K562 (cell line): Measurements from ENCODE around the gene CLEC18B. TPM values are rescaled to one million over a fixed set of nuclear protein-coding genes. Genes with fewer than 3 reads are reported as not detected.
A peak's percentile ranks its signal among the peaks of the same experiment; 100 is the strongest.
"Not testable (repeated sequence)": the region's sequence is repeated elsewhere in the genome, so short reads cannot be mapped to it uniquely, and the experiment has no call there.

ENCODE experiments used
- ATAC-seq: fragments of 200-7000 bp; cut with Tn5 transposase; 3 replicates; pipeline ENCODE4 v1.9.1; 2020; ENCODE audit warnings: moderate library complexity
- BruUV-seq: library from RNA; stranded (reverse); fragments of 400-500 nt; replicated peaks from 2 replicates; lab custom pipeline; 2021; lab: Mats Ljungman, UMichigan
- CTCF ChIA-PET: fragments of 300-600 bp; formaldehyde crosslinking; extraction: SDS; loops from one replicate; lab custom pipeline; 2021; ENCODE audit warnings: low intra/inter-chr PET ratio; lab: Yijun Ruan, JAX
- POLR2A ChIA-PET: fragments of 300-600, 350-650 bp; sonication (Branson Sonifier 250); formaldehyde crosslinking; extraction: SDS; loops from one replicate; lab custom pipeline; 2021; ENCODE audit warnings: antibody characterized with exemption, inconsistent platforms; lab: Yijun Ruan, JAX
- DNase-seq, 4 experiments: peaks; one replicate each; pipeline versions ENCODE4 v3.0.0 to v3.0.0-alpha.2; 2011 to 2018; ENCODE audit warnings: low spot score in 3 of 4, mixed read lengths in 3 of 4; ENCODE audit errors: extremely low read depth in 1 of 4
- FAIRE-seq: peaks from 2 replicates; lab custom pipeline; 2011; peaks lifted over from hg19 to GRCh38; lab: Jason Lieb, UNC
- H2AFZ ChIP-seq: 2 replicates; pipeline ENCODE4 v1.6.0; 2011; ENCODE audit warnings: low read depth, low read length, control low read depth, inconsistent platforms
- H3K27ac ChIP-seq: fragments of 200-600 bp; 3 replicates; pipeline ENCODE4 v1.8.0; 2011; ENCODE audit warnings: low read depth, mild to moderate bottlenecking, control low read depth, inconsistent platforms, low read length, moderate library complexity, mixed read lengths; ENCODE audit errors: extremely low read depth
- H3K27me3 ChIP-seq, 2 experiments: fragments of 300-600 bp in 1 of 2; 2 replicates in 1 of 2; 3 replicates in 1 of 2; pipeline versions ENCODE4 v1.6.0 to v1.8.0; 2011; ENCODE audit warnings: inconsistent platforms in 2 of 2, low read length in 2 of 2, mild to moderate bottlenecking in 1 of 2, mixed read lengths in 1 of 2, moderate library complexity in 1 of 2; ENCODE audit not compliant: control insufficient read depth in 2 of 2, insufficient read depth in 2 of 2
- H3K36me3 ChIP-seq: fragments of 300-600 bp; 3 replicates; pipeline ENCODE4 v1.8.0; 2011; ENCODE audit warnings: mild to moderate bottlenecking, low read length, inconsistent platforms; ENCODE audit not compliant: control insufficient read depth, insufficient read depth
- H3K4me1 ChIP-seq, 2 experiments: fragments of 200-600 bp in 1 of 2; replicated peaks in 1 of 2; 2 replicates in 1 of 2; 3 replicates in 1 of 2; pipeline versions ENCODE4 v1.5.1 to v1.8.0; 2011; ENCODE audit warnings: inconsistent platforms in 2 of 2, low read length in 2 of 2, mild to moderate bottlenecking in 1 of 2, mixed read lengths in 1 of 2, moderate library complexity in 1 of 2; ENCODE audit not compliant: control insufficient read depth in 2 of 2, insufficient read depth in 2 of 2
- H3K4me2 ChIP-seq: 2 replicates; pipeline ENCODE4 v1.6.1; 2011; ENCODE audit warnings: low read length, control low read depth, inconsistent platforms, mixed read lengths; ENCODE audit not compliant: insufficient read depth
- H3K4me3 ChIP-seq: fragments of 200-600 bp; sonication (generic), shearing (Covaris generic); 2 replicates; pipeline ENCODE4 v1.5.1; 2016; ENCODE audit warnings: control low read depth, inconsistent platforms
- H3K79me2 ChIP-seq: fragments of 200-600 bp; 3 replicates; pipeline ENCODE4 v1.8.0; 2011; ENCODE audit warnings: low read length, inconsistent platforms; ENCODE audit not compliant: control insufficient read depth, insufficient read depth
- H3K9ac ChIP-seq, 2 experiments: 2 replicates each; pipeline versions ENCODE4 v1.6.0 to v1.6.1; 2011; ENCODE audit warnings: low read depth in 2 of 2, low read length in 2 of 2, control low read depth in 1 of 2, inconsistent platforms in 1 of 2, mild to moderate bottlenecking in 1 of 2, mixed read lengths in 1 of 2; ENCODE audit not compliant: insufficient read depth in 1 of 2
- H3K9me1 ChIP-seq: one replicate; pipeline ENCODE4 v1.6.0; 2011; ENCODE audit warnings: inconsistent platforms, mild to moderate bottlenecking, low read length, moderate library complexity; ENCODE audit not compliant: control insufficient read depth, insufficient read depth
- H3K9me3 ChIP-seq: replicated peaks from 2 replicates; pipeline ENCODE4 v1.5.1; 2011; ENCODE audit warnings: low read depth, low read length, inconsistent platforms; ENCODE audit not compliant: control insufficient read depth, insufficient read depth
- H4K20me1 ChIP-seq: replicated peaks from 2 replicates; pipeline ENCODE4 v1.6.1; 2011; ENCODE audit warnings: low read length, inconsistent platforms, mixed read lengths; ENCODE audit not compliant: control insufficient read depth, insufficient read depth
- WGBS: fragments of 100-300 bp; shearing (Covaris generic); methylation state at CpG from one replicate; pipeline ENCODE4 v1.1.6; 2016; ENCODE audit warnings: low coverage, mixed read lengths; ENCODE audit not compliant: insufficient coverage; ENCODE audit errors: missing lambda C conversion rate; 5-methylcytosine and 5-hydroxymethylcytosine counted together
- in situ Hi-C: fragments of 300-500 bp; cut with MboI; formaldehyde crosslinking; loops from 4 replicates; pipeline ENCODE4 v1.15.0; 2018; ENCODE audit warnings: inconsistent platforms, mixed read lengths
- intact Hi-C: fragments of 100-400 bp; cut with micrococcal nuclease; formaldehyde crosslinking; loops from 2 replicates; pipeline ENCODE4 v1.14.2; 2022
- polyA plus RNA-seq, 8 experiments: library from polyadenylated mRNA; depleted of rRNA in 4 of 8; stranded (reverse) in 5 of 8; unstranded in 3 of 8; fragments of >200 nt; fragmentation: Nextera tagmentation in 2 of 8; fragmentation: Illumina TruSeq in 1 of 8; extraction: Ambion mirVana in 2 of 8; extraction: Trizol in 1 of 8; gene quantifications; 2 replicates each; pipeline versions ENCODE4 v1.2.1 to v1.2.3, GENCODE V29; 2011 to 2014; ENCODE audit warnings: inconsistent platforms in 1 of 8, missing spikeins in 1 of 8
- total RNA-seq, 7 experiments: library from RNA; depleted of rRNA in 6 of 7; stranded (reverse); fragments of >200 nt in 6 of 7; fragmentation: Illumina TruSeq in 2 of 7; extraction: Trizol in 2 of 7; gene quantifications; 2 replicates each; pipeline versions ENCODE4 v1.2.1 to v1.2.3, GENCODE V29; 2011 to 2021; ENCODE audit warnings: low replicate concordance in 1 of 7

The CLEC18B gene
- total and polyA plus RNA-seq, 9 of the 15 experiments (the other 6 are each of a cell fraction or from before 2014, with no cell fraction given): 0.23 to 7.6 (median 3.5) TPM

- H3K9me1 ChIP-seq, H3K9ac ChIP-seq, H3K79me2 ChIP-seq, POLR2A ChIA-PET, FAIRE-seq, H3K27ac ChIP-seq, H4K20me1 ChIP-seq, H3K27me3 ChIP-seq, DNase-seq, intact Hi-C loops, CTCF ChIA-PET, H3K36me3 ChIP-seq, H3K4me3 ChIP-seq, H2AFZ ChIP-seq, H3K4me1 ChIP-seq, H3K4me2 ChIP-seq, BruUV-seq, in situ Hi-C loops, H3K9me3 ChIP-seq: not testable (repeated sequence)
- no CpG with 5 or more reads among the region's 71 CpGs for WGBS
- ATAC-seq: peak; percentile 38
Observed at GRCh38 chr16:74406600-74407361, 14.5 kb downstream of the CLEC18B start.

DNA sequence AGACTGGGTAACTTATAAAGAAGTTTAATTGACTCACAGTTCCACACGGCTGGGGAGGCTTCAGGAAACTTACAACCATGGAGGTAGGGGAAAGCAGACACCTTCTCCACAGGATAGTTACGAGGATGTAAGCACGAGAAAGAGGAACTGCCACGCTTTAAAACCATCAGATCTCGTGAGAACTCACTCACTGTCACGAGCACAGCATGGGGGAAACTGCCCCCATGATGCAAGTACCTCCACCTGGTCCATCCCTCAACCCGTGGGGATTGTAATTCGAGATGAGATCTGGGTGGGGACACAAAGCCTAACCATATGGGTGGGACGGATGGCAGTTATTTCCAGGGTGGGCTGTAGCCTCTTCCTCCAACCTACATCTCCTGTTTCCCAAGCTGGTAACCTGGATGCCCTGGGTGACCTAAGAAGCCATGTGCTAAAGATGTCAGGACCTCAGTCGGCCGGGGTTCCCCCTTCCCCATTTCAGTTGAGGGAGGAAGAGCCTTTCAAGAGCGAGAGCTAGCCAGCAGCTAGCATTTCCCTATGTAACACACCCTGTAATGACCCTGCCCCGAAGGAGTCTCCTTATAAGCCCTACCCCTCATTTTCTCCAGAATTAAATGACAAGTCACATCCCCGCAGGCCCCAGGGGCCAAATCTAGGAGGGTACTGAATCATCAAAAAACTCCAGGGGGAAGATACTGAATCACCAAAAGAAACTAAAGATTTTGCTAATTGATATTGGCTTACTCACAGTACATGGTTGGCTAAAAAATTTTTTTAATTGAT lies 16.9 kb downstream of the CLEC18B start:
- H3K4me3 ChIP-seq, BruUV-seq, H4K20me1 ChIP-seq, POLR2A ChIA-PET, H2AFZ ChIP-seq, intact Hi-C loops, H3K4me1 ChIP-seq, H3K27ac ChIP-seq, H3K9me3 ChIP-seq, CTCF ChIA-PET, H3K79me2 ChIP-seq, H3K9ac ChIP-seq, H3K4me2 ChIP-seq, FAIRE-seq, DNase-seq, H3K36me3 ChIP-seq, in situ Hi-C loops, H3K27me3 ChIP-seq, H3K9me1 ChIP-seq: not testable (repeated sequence)
- 2% methylated on average over 4 of the region's 14 CpGs for WGBS
- ATAC-seq: peak; percentile 21; the same call in 1 of the 3 replicates

GRCh38 chr16:74400238-74400637 lies 21.0 kb downstream of the CLEC18B start:
- H3K9me1 ChIP-seq, H3K36me3 ChIP-seq, POLR2A ChIA-PET, ATAC-seq, H3K9ac ChIP-seq, in situ Hi-C loops, H3K79me2 ChIP-seq, H3K27ac ChIP-seq, H3K4me1 ChIP-seq, H2AFZ ChIP-seq, H3K4me2 ChIP-seq, BruUV-seq, H3K9me3 ChIP-seq, DNase-seq, H3K4me3 ChIP-seq, CTCF ChIA-PET, FAIRE-seq, H4K20me1 ChIP-seq, intact Hi-C loops: not testable (repeated sequence)
- H3K27me3 ChIP-seq: peaks cover 6 to 26% of the 10 kb centered on the region in 2 experiments; a peak in 3 of 5 replicates
- 1% methylated on average over 3 of the region's 4 CpGs for WGBS
